ENCODE data around the gene THOC6. TPM values are rescaled to one million over a fixed set of nuclear protein-coding genes. Genes with fewer than 3 reads are reported as not detected.

THOC6 gene
- total RNA-seq, 1 experiment from 2014 or later, result 76.5 TPM

DNA sequence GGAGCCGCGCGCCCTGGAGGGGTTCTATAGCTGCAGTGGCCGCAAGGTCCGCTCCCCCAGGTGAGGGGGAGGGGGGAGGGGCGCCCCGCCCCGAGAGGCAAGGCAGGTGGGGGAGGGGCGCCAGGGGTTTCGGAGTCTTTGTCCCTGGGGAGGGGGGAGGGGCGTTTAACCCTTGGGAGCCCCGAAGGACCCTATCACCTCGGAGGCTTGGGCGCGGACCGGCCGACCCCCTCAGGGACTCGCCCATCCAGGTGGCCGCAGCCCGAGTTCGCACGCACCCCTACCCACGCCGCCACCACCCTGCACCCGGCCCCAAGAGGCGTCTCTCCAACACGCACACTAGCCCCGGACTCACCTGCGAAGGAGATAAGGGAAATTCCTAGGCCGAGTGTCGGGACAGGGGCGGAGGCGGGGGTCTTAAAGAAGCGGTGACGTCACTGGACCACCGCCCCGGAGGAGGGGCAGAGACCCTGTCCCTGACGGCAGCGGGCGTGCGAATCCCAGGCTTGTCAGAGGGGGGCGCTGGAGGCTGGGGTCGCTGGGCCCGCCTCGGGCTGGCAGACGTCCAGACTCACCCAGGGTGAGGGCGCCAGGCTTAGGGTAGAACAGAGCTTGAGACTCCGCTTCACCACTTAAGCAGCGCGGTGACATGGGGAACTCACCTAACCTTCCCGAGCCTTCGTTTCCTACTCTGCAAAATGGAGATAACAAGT, 5.9 kb upstream of the THOC6 start, which contains the start of gene CLDN6 (continued):
- TF ChIP-seq AR (CRISPR knock-in tag; IDR thresholded peaks at IDR 0.05) (no peak), ZNF138 (CRISPR knock-in tag; conservative IDR thresholded peaks at IDR 0.05) (no peak), SMAD3 (CRISPR knock-in tag; IDR thresholded peaks at IDR 0.05; ENCODE audit: borderline replicate concordance) (peak; percentile 71; the same call in 1 of the 2 replicates), TEAD1 (CRISPR knock-in tag; IDR thresholded peaks at IDR 0.05) (peak; percentile 66; the same call in 1 of the 2 replicates), FOXK1 (CRISPR knock-in tag; IDR thresholded peaks at IDR 0.05) (peak; percentile 38; the same call in 1 of the 2 replicates), ZNF263 (CRISPR knock-in tag; IDR thresholded peaks at IDR 0.05; ENCODE audit: low read depth) (peak; percentile 25; the same call in 1 of the 2 replicates), PREB (CRISPR knock-in tag; IDR thresholded peaks at IDR 0.05; ENCODE audit: borderline replicate concordance) (no peak), ZNF425 (CRISPR knock-in tag; conservative IDR thresholded peaks at IDR 0.05) (no peak), FOXP1 (CRISPR knock-in tag; IDR thresholded peaks at IDR 0.05; ENCODE audit: borderline replicate concordance) (peak; percentile 26; the same call in 1 of the 2 replicates), NR1H2 (CRISPR knock-in tag; IDR thresholded peaks at IDR 0.05) (peak; percentile 51; the same call in 1 of the 2 replicates), NFYB (CRISPR knock-in tag; conservative IDR thresholded peaks at IDR 0.05; ENCODE audit: low read depth) (0 out of 2 replicates have a peak, but pooled peaks have one; percentile 28), NR3C1 (CRISPR knock-in tag; conservative IDR thresholded peaks at IDR 0.05; ENCODE audit: low read depth) (no peak), ZBTB21 (CRISPR knock-in tag; IDR thresholded peaks at IDR 0.05; ENCODE audit: borderline replicate concordance) (peak; percentile 70; the same call in 1 of the 2 replicates), NR2C2 (CRISPR knock-in tag; IDR thresholded peaks at IDR 0.05) (no peak), CREM (CRISPR knock-in tag; IDR thresholded peaks at IDR 0.05) (peak; percentile 91), ZNF232 (CRISPR knock-in tag; IDR thresholded peaks at IDR 0.05) (peak; percentile 78; the same call in 1 of the 2 replicates), HMGXB4 (CRISPR knock-in tag; IDR thresholded peaks at IDR 0.05) (peak; percentile 79), AFF4 (CRISPR knock-in tag; IDR thresholded peaks at IDR 0.05; ENCODE audit: borderline replicate concordance) (peak; percentile 51; the same call in 1 of the 2 replicates), MLX (CRISPR knock-in tag; IDR thresholded peaks at IDR 0.05) (peak; percentile 86; the same call in 1 of the 2 replicates)
- TF ChIP-seq, protein P1, sequence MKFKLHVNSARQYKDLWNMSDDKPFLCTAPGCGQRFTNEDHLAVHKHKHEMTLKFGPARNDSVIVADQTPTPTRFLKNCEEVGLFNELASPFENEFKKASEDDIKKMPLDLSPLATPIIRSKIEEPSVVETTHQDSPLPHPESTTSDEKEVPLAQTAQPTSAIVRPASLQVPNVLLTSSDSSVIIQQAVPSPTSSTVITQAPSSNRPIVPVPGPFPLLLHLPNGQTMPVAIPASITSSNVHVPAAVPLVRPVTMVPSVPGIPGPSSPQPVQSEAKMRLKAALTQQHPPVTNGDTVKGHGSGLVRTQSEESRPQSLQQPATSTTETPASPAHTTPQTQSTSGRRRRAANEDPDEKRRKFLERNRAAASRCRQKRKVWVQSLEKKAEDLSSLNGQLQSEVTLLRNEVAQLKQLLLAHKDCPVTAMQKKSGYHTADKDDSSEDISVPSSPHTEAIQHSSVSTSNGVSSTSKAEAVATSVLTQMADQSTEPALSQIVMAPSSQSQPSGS (CRISPR knock-in tag; IDR thresholded peaks at IDR 0.05; ENCODE audit: borderline replicate concordance, low read depth), result peak; percentile 60; the same call in 1 of the 2 replicates
- TF ChIP-seq, protein P2, sequence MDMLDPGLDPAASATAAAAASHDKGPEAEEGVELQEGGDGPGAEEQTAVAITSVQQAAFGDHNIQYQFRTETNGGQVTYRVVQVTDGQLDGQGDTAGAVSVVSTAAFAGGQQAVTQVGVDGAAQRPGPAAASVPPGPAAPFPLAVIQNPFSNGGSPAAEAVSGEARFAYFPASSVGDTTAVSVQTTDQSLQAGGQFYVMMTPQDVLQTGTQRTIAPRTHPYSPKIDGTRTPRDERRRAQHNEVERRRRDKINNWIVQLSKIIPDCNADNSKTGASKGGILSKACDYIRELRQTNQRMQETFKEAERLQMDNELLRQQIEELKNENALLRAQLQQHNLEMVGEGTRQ (CRISPR knock-in tag; IDR thresholded peaks at IDR 0.05), result peak; percentile 59

Data from WTC11 (cell line).